ENCODE results near the gene ANAPC5.

GRCh38 chr12:121392325-121392716 is 40.1 kb upstream of the ANAPC5 start:
- TF ChIP-seq, protein P1, sequence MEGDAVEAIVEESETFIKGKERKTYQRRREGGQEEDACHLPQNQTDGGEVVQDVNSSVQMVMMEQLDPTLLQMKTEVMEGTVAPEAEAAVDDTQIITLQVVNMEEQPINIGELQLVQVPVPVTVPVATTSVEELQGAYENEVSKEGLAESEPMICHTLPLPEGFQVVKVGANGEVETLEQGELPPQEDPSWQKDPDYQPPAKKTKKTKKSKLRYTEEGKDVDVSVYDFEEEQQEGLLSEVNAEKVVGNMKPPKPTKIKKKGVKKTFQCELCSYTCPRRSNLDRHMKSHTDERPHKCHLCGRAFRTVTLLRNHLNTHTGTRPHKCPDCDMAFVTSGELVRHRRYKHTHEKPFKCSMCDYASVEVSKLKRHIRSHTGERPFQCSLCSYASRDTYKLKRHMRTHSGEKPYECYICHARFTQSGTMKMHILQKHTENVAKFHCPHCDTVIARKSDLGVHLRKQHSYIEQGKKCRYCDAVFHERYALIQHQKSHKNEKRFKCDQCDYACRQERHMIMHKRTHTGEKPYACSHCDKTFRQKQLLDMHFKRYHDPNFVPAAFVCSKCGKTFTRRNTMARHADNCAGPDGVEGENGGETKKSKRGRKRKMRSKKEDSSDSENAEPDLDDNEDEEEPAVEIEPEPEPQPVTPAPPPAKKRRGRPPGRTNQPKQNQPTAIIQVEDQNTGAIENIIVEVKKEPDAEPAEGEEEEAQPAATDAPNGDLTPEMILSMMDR (IDR thresholded peaks at IDR 0.05): no peak
- TF ChIP-seq POLR2A (IDR thresholded peaks at IDR 0.05): no peak

Data from uterus (tissue), 2 donors.